ENCODE measurements around the gene RNF168.

DNA sequence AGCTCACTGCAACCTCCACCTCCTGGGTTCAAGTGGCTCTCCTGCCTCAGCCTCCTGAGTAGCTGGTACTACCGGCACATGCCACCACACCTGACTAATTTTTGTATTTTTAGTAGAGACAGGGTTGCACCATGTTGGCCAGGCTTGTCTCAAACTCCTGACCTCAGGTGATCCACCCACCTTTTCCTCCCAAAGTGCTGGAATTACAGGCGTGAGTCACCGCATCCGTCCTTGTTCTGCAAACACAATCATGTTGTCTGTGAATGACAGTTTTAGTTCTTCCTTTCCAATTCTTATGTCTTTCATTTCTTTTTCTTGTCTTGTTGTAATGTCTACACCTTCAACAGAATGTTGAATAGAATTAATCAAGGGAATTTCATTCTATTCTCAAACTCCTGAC lies 27.9 kb upstream of the RNF168 start:
- TF ChIP-seq RAD21 (conservative IDR thresholded peaks at IDR 0.05) (no peak), MXI1 (conservative IDR thresholded peaks at IDR 0.05; ENCODE audit: poor library complexity, severe bottlenecking) (no peak), POLR2AphosphoS5 (IDR thresholded peaks at IDR 0.05) (no peak), EP300 (conservative IDR thresholded peaks at IDR 0.05; ENCODE audit: poor library complexity, severe bottlenecking) (no peak), EZH2 (IDR thresholded peaks at IDR 0.05; ENCODE audit: borderline replicate concordance, insufficient read depth, low read length, poor library complexity, severe bottlenecking) (no peak), TAF1 (IDR thresholded peaks at IDR 0.05; ENCODE audit: low read depth) (no peak)
- TF ChIP-seq, protein P1, sequence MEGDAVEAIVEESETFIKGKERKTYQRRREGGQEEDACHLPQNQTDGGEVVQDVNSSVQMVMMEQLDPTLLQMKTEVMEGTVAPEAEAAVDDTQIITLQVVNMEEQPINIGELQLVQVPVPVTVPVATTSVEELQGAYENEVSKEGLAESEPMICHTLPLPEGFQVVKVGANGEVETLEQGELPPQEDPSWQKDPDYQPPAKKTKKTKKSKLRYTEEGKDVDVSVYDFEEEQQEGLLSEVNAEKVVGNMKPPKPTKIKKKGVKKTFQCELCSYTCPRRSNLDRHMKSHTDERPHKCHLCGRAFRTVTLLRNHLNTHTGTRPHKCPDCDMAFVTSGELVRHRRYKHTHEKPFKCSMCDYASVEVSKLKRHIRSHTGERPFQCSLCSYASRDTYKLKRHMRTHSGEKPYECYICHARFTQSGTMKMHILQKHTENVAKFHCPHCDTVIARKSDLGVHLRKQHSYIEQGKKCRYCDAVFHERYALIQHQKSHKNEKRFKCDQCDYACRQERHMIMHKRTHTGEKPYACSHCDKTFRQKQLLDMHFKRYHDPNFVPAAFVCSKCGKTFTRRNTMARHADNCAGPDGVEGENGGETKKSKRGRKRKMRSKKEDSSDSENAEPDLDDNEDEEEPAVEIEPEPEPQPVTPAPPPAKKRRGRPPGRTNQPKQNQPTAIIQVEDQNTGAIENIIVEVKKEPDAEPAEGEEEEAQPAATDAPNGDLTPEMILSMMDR (IDR thresholded peaks at IDR 0.05; ENCODE audit: poor library complexity, severe bottlenecking): no peak
